CD14-positive monocyte (primary cell): Measurements from ENCODE around the gene PLD6. TPM values are rescaled to one million over a fixed set of nuclear protein-coding genes. Genes with fewer than 3 reads are reported as not detected.

Experiments
- DNase-seq, 3 donors: peaks; one replicate each; pipeline ENCODE4 v3.0.0-alpha.2; 2011 to 2022
- H2AFZ ChIP-seq: 2 replicates; pipeline ENCODE4 v1.6.0; 2012; ENCODE audit warnings: mild to moderate bottlenecking, low read depth, low read length, inconsistent platforms; ENCODE audit not compliant: insufficient read depth, poor library complexity, severe bottlenecking
- H3K27ac ChIP-seq, 2 donors: 1 replicate in 1 of 2; 2 replicates in 1 of 2; pipeline ENCODE4 v1.5.1; 2012 to 2013; ENCODE audit warnings: low read length in 2 of 2, control low read depth in 1 of 2, inconsistent platforms in 1 of 2, low read depth in 1 of 2, mild to moderate bottlenecking in 1 of 2
- H3K27me3 ChIP-seq, 2 donors: one replicate each; pipeline versions ENCODE4 v1.6.0 to v1.6.1; 2011 to 2013; ENCODE audit warnings: low read length in 2 of 2; ENCODE audit not compliant: control insufficient read depth in 2 of 2, insufficient read depth in 2 of 2
- H3K36me3 ChIP-seq, 2 donors: replicated peaks in 1 of 2; 1 replicate in 1 of 2; 2 replicates in 1 of 2; pipeline versions ENCODE4 v1.5.1 to v1.6.1; 2012 to 2013; ENCODE audit warnings: low read length in 2 of 2, control low read depth in 1 of 2, inconsistent platforms in 1 of 2, mild to moderate bottlenecking in 1 of 2; ENCODE audit not compliant: insufficient read depth in 2 of 2, control insufficient read depth in 1 of 2
- H3K4me1 ChIP-seq, 2 donors: 1 replicate in 1 of 2; 2 replicates in 1 of 2; pipeline versions ENCODE4 v1.5.1 to v1.6.1; 2012 to 2013; ENCODE audit warnings: low read length in 2 of 2, control low read depth in 1 of 2, inconsistent platforms in 1 of 2, mild to moderate bottlenecking in 1 of 2, moderate library complexity in 1 of 2; ENCODE audit not compliant: insufficient read depth in 2 of 2, control insufficient read depth in 1 of 2
- H3K4me2 ChIP-seq: replicated peaks from 2 replicates; pipeline ENCODE3; 2012; ENCODE audit warnings: low read length, moderate library complexity, mild to moderate bottlenecking; ENCODE audit not compliant: poor library complexity, severe bottlenecking; ENCODE audit errors: extremely low read depth
- H3K4me3 ChIP-seq, 3 experiments: fragments of 200-600 bp in 1 of 3; sonication (generic) in 1 of 3; replicated peaks in 1 of 3; 1 replicate in 2 of 3; 2 replicates in 1 of 3; pipeline ENCODE4 v1.5.1; 2011 to 2013; ENCODE audit warnings: low read length in 3 of 3, mild to moderate bottlenecking in 3 of 3, control low read depth in 2 of 3, low read depth in 2 of 3, inconsistent platforms in 1 of 3, moderate library complexity in 1 of 3
- H3K79me2 ChIP-seq: 2 replicates; pipeline ENCODE4 v1.6.0; 2012; ENCODE audit warnings: mild to moderate bottlenecking, control low read depth, inconsistent platforms, low read length, moderate library complexity; ENCODE audit not compliant: insufficient read depth
- H3K9ac ChIP-seq: 2 replicates; pipeline ENCODE4 v1.6.0; 2017; ENCODE audit warnings: low read length, mild to moderate bottlenecking; ENCODE audit not compliant: insufficient read depth, poor library complexity, severe bottlenecking
- H3K9me3 ChIP-seq, 2 donors: replicated peaks in 1 of 2; 1 replicate in 1 of 2; 2 replicates in 1 of 2; pipeline versions ENCODE4 v1.5.1 to v1.6.1; 2012 to 2013; ENCODE audit warnings: low read length in 2 of 2, control low read depth in 1 of 2; ENCODE audit not compliant: control insufficient read depth in 1 of 2, insufficient read depth in 1 of 2
- H4K20me1 ChIP-seq: 2 replicates; pipeline ENCODE4 v1.6.0; 2012; ENCODE audit warnings: mild to moderate bottlenecking, low read length, control low read depth, moderate library complexity; ENCODE audit not compliant: insufficient read depth
- H3K27ac Mint-ChIP-seq, 7 donors: one replicate each; pipeline ENCODE4 v1.8.0; 2020; ENCODE audit warnings: mild to moderate bottlenecking in 7 of 7, mixed read lengths in 7 of 7, moderate library complexity in 6 of 7, inconsistent platforms in 2 of 7
- H3K27me3 Mint-ChIP-seq, 3 donors: one replicate each; pipeline ENCODE4 v1.8.0; 2021 to 2022; ENCODE audit warnings: low read depth in 3 of 3, mild to moderate bottlenecking in 3 of 3, mixed read lengths in 3 of 3, moderate library complexity in 3 of 3, inconsistent platforms in 1 of 3
- H3K36me3 Mint-ChIP-seq, 2 donors: one replicate each; pipeline ENCODE4 v1.8.0; 2020; ENCODE audit warnings: mixed read lengths in 2 of 2, inconsistent platforms in 1 of 2, mild to moderate bottlenecking in 1 of 2
- H3K4me1 Mint-ChIP-seq: one replicate; pipeline ENCODE4 v1.8.0; 2020; ENCODE audit warnings: mild to moderate bottlenecking, mixed read lengths
- H3K4me3 Mint-ChIP-seq, 2 donors: one replicate each; pipeline ENCODE4 v1.8.0; 2020; ENCODE audit warnings: mild to moderate bottlenecking in 2 of 2, mixed read lengths in 2 of 2, moderate library complexity in 1 of 2
- H3K9me3 Mint-ChIP-seq, 7 donors: one replicate each; pipeline ENCODE4 v1.8.0; 2020 to 2022; ENCODE audit warnings: mixed read lengths in 7 of 7, mild to moderate bottlenecking in 6 of 7, moderate library complexity in 6 of 7, inconsistent platforms in 2 of 7
- WGBS: methylation state at CpG from one replicate; pipeline ENCODE4 v1.1.5; 2013; ENCODE audit warnings: missing lambda C conversion rate; ENCODE audit not compliant: insufficient coverage; 5-methylcytosine and 5-hydroxymethylcytosine counted together
- intact Hi-C, 2 donors: fragments of 100-400 bp; cut with micrococcal nuclease; formaldehyde crosslinking; loops; one replicate each; pipeline versions ENCODE4 v1.15.0 to v1.15.1; 2023
- polyA plus RNA-seq, 3 donors: library from polyadenylated mRNA; depleted of rRNA in 1 of 3; unstranded in 2 of 3; stranded (reverse) in 1 of 3; fragments of 300-500 nt in 2 of 3; fragments of >200 nt in 1 of 3; fragmentation: Illumina TruSeq in 2 of 3; gene quantifications; 1 replicate in 2 of 3; 2 replicates in 1 of 3; pipeline ENCODE4 v1.2.3, GENCODE V29; 2012 to 2021
- TF ChIP-seq, protein P1 (sequence below): fragments of 200-600 bp; IDR thresholded peaks from one replicate; pipeline ENCODE4 v1.8.0; 2022; ENCODE audit warnings: antibody characterized with exemption, mild to moderate bottlenecking

The PLD6 gene
- polyA plus RNA-seq, 3 donors, result 0.16 to 0.76 (median 0.50) TPM

DNA sequence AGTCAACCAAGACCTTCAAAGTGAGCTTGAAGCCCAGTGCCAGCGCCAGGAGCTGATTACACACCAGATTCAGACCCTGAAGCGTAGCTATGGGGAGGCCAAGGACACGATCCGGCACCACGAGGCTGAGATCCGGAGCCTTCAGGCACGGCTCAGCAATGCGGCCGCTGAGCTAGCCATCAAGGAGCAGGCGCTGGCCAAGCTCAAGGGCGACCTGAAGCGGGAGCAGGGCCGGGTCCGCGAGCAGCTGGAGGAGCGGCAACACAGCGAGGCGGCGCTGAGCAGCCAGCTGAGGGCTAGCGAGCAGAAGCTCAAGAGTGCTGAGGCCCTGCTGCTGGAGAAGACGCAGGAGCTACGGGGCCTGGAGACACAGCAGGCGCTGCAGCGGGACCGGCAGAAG, 42.0 kb downstream of the PLD6 start:
- Histone ChIP-seq H3K36me3 (peaks cover 75 to 100% of the 10 kb centered on the region in 2 donors), H3K4me2 (no peak overlapping the region), H3K4me3 (no peak overlapping the region), H3K27me3 (no peaks in the 10 kb centered on the region), H3K27ac (no peak overlapping the region), H2AFZ (no peak overlapping the region), H4K20me1 (no peaks in the 10 kb centered on the region), H3K79me2 (no peaks in the 10 kb centered on the region), H3K4me1 (no peaks in the 10 kb centered on the region), H3K9ac (no peak overlapping the region), H3K9me3 (no peaks in the 10 kb centered on the region)
- Mint-ChIP-seq H3K27me3 (peaks cover 0 to 4% (median 3%) of the 10 kb centered on the region in 3 donors), H3K4me1 (no peaks in the 10 kb centered on the region), H3K27ac (no peak overlapping the region), H3K4me3 (no peak overlapping the region), H3K9me3 (no peaks in the 10 kb centered on the region), H3K36me3 (peaks cover 82 to 92% of the 10 kb centered on the region in 2 donors)
- intact Hi-C loops, result no loop called here
- TF ChIP-seq, protein P1, sequence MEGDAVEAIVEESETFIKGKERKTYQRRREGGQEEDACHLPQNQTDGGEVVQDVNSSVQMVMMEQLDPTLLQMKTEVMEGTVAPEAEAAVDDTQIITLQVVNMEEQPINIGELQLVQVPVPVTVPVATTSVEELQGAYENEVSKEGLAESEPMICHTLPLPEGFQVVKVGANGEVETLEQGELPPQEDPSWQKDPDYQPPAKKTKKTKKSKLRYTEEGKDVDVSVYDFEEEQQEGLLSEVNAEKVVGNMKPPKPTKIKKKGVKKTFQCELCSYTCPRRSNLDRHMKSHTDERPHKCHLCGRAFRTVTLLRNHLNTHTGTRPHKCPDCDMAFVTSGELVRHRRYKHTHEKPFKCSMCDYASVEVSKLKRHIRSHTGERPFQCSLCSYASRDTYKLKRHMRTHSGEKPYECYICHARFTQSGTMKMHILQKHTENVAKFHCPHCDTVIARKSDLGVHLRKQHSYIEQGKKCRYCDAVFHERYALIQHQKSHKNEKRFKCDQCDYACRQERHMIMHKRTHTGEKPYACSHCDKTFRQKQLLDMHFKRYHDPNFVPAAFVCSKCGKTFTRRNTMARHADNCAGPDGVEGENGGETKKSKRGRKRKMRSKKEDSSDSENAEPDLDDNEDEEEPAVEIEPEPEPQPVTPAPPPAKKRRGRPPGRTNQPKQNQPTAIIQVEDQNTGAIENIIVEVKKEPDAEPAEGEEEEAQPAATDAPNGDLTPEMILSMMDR, result no peak
- WGBS, result 97% methylated on average over 25 of the region's 25 CpGs
- no peak for DNase-seq

DNA sequence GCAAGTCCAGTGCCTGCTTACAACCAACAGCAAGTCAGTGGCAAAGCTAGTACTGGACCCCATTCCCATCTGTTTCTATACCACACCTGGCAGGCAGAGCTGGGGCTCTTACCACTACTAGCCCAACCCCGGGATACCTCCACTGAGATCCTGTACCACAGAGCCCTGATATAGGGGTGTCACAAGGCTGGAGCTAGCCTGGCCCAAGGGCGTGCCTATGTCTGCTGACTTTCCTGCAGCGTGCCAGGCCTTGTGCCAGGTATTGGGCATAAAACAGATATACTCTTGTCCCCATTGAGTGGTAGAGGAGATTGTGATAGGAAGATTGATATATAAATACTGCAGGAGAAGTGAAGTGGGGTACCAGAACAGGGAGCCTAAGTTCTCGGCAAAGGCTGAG, 44.4 kb downstream of the PLD6 start:
- WGBS, result 83% methylated on average over 1 of the region's 4 CpGs
- H3K4me3 Mint-ChIP-seq, result no peak overlapping the region
- intact Hi-C loops, result no loop called here
- H3K27me3 Mint-ChIP-seq, result peaks cover 0 to 3% (median 2%) of the 10 kb centered on the region in 3 donors
- Histone ChIP-seq H2AFZ (no peak overlapping the region), H3K4me3 (no peak overlapping the region), H3K27ac (no peak overlapping the region), H3K36me3 (peaks cover 79 to 100% of the 10 kb centered on the region in 2 donors), H3K4me2 (no peak overlapping the region), H3K27me3 (no peaks in the 10 kb centered on the region), H3K9ac (no peak overlapping the region), H3K9me3 (no peaks in the 10 kb centered on the region), H4K20me1 (no peaks in the 10 kb centered on the region), H3K4me1 (no peaks in the 10 kb centered on the region), H3K79me2 (no peaks in the 10 kb centered on the region)
- H3K36me3 Mint-ChIP-seq, result peaks cover 86 to 94% of the 10 kb centered on the region in 2 donors
- H3K4me1 Mint-ChIP-seq, result no peaks in the 10 kb centered on the region
- no peaks in the 10 kb centered on the region for H3K9me3 Mint-ChIP-seq
- no peak for DNase-seq
- no peak overlapping the region for H3K27ac Mint-ChIP-seq
- TF ChIP-seq, protein P1, result no peak
